GM18861 (cell line): Measurements from ENCODE around the gene MAGEA11.
"Not testable (repeated sequence)": the region's sequence is repeated elsewhere in the genome, so short reads cannot be mapped to it uniquely, and the experiment has no call there.

Experiments used
- ATAC-seq: cut with Tn5 transposase; IDR thresholded peaks from one replicate; pipeline ENCODE4 v1.9.1; 2021; ENCODE audit not compliant: unreplicated experiment

The MAGEA11 gene, protein sequence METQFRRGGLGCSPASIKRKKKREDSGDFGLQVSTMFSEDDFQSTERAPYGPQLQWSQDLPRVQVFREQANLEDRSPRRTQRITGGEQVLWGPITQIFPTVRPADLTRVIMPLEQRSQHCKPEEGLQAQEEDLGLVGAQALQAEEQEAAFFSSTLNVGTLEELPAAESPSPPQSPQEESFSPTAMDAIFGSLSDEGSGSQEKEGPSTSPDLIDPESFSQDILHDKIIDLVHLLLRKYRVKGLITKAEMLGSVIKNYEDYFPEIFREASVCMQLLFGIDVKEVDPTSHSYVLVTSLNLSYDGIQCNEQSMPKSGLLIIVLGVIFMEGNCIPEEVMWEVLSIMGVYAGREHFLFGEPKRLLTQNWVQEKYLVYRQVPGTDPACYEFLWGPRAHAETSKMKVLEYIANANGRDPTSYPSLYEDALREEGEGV

DNA sequence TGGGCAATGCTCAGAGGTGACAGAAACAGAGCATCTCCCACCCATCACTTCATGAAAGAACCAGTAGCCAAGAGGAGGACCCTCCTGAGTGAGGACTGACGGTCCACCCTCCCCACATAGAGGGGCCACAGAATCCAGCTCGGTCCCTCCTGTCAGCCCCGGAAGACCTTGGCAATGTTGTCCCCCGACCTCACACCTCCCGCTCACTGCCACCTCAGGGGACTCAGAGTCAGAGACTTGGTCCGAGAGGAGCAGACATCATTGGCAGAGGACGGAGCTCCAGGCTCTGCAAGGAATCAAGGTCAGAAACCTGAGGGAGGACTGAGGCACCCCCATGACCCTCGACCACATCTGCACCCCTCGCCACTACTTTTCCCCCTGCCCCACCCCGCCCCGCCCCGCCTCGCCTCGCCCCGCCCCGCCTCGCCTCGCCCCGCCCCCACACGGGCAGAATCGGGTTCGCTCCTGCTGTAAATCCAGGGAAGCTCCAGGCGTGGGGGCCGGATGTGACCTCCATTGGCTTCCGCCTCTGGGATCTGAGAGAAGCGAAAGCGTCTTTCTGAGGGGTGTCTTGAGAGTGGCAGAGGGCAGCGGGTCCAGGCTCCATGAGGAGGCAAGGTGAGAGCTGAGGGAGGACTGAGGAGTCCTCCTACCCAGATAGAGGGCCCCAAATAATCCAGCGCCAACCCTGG lies at the start of gene MAGEA11:
Gene MAGEA11 (plus strand): TSS at position 516 of the 692 bp plus-strand sequence. CDS start 1,100 bp downstream, outside the sequence.
- ATAC-seq = no peak

DNA sequence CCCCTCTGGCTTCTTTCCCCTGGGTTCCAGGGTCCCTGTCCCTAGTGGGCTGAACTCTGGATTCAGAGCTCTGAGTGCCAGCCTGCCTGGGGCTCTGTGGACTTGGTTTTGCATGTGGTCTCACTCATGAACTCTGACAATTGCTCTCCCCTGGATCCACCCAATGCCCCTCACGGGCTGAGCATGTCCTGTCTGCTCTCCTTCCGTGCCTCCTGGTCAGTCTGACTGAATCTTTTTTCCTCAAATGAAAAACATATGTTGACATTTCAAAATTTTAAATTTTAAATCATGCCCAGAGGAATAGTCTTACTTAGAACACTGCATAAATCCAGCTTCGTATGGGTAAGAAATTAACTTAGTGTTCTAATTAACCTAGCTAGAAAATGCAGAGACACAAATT lies 36.8 kb upstream of the MAGEA11 start:
- not testable (repeated sequence) for ATAC-seq

DNA sequence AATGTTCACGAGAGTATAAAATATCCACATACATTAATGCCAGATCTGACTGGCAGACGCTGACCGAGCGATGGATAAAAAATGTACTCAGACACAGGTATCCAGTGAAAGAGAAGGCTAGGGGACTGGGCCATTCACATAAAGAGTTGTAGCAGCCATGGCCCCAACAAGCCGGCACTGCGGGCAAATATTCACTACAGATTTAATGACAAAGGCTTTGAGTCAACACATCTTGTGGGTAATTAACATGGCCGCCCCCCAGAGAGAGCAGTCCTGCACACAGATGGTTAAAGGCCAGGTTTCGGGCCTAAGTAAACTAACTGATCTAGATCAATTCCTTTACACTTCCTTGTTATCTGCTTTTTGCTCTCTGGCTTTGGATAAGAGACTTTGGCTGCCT lies 36.3 kb upstream of the MAGEA11 start:
- not testable (repeated sequence) for ATAC-seq

DNA sequence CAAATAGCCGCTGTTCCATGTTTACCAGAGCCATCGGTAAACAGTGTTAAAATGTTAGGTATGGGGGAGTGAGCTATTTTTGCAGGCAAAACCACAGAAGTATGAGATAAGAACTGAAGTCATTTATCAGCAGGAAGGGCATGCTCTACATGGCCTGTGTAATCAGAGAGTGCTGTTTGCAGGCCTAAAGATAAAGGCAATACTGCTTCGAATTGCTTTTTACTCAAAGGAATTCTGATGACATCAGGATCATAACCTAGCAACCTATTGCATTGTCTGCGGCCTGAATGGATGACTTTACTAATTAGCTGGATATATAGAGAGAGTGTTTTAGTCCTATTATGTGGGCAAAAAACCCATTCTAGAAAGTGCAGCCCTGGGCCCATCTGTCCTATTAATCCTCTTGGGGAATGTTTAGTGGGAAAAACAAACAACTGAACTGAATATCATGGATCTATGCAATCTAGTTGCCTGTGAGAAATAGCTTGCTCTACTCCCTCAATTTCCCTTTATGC lies 32.6 kb upstream of the MAGEA11 start:
- not testable (repeated sequence) for ATAC-seq

DNA sequence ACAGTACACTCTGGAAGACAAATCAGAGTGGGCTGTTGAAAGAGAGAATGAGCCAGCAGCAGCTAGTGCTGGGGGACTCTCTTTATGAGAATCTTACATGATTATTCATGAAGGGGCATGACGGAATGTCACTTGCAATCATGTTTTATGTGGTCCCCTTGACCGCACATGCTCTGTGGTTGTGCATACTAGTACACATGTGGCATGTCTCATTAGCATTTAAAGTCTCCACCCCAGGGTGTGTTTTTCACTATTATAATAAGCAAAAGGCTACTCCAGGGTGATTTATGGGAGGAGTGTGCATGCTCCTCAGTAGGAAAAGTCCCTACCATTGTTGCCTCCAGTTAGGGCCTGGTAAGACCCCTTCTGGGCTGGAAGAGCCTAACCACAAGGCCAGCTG lies 30.7 kb upstream of the MAGEA11 start:
- no peak for ATAC-seq

DNA sequence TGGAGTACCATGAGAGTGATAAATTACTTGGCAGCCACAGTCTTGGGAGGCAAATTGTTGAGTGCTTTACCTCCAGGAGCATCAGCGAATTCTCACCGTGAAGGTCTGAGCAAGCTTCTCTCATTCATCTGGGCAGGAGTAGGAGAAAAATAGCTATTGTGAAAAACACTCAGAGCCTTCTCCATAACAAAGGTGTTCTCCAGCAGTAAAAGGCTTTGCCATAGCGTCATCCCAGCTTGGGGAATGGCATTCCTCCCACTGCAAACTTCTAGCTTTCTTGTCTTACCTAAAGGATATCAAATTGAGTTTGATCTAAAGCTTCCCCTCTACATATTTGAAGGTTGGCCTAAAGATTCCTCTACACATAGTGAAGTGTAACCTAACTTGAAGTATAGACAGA lies 29.8 kb upstream of the MAGEA11 start:
- no peak for ATAC-seq

DNA sequence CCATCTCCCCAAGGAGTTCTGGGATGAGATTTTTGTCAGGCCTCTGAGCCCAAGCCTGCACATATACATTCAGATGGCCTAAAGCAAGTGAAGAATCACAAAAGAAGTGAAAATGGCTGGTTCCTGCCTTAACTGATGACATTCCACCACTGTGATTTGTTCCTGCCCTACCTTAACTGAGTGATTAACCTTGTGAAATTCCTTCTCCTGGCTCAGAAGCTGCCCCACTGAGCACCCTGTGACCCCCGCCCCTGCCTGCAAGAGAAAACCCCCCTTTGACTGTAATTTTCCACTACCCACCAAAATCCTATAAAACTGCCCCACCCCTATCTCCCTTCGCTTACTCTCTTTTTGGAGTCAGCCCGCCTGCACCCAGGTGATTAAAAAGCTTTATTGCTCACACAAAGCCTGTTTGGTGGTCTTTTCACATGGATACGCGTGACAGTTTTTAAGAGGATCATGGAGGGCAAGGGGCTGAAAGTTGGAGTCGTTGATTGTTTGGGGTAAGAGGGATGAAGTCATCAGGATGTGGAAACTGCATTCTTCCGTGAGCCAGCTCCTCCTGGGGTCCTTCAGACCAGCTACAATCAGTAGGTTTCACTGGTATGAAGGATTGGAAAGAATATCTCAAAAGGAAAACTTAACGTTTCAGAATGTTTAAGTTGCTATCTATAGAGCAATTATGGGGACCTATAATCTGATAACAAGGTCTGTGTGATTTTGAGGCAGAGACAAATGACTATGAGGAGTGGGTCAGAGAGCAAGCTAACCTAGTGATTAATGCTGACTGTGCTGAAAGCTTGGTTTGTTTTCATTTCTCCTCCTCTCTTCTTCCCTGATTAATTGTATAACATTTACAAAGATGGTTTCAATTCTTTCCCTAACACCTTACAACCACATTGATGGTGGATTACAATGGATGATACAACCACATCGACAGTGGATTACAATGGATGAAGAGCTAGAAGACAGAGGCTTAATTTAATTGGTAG lies 28.6 kb upstream of the MAGEA11 start:
- ATAC-seq = no peak

DNA sequence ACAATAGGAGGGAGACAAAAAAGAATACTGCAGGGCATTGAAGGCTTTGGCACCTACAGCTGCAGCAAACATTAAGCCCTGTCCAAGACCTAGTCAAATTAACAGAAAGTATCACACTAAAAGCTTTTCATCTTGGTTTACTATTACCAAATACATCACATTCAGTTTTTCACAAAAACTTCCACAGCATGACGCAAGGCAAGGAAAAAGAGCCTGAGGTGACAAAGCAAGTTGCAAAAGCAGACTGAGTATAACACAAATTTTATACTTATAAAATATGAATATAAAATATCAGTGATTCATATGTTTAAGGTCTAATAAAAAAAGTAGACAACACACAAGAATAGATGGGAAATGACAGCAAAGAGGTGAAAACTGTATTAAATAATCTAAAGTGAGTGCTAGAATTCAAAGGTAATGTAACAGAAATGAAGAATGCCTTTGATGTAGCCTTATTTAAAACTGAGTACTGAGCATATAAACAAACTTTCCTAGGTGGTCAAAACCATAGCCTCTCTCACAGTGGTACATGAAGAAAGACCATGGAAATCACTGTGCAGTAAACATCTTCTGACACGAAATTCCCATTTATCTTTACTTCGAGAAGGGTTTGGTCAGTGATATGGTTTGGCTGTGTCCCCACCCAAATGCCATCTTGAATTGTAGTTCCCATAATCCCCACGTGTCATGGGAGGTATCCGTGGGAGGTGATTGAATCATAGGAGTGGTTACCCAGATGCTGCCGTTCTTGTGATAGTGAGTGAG lies 27.7 kb upstream of the MAGEA11 start:
- ATAC-seq = no peak

DNA sequence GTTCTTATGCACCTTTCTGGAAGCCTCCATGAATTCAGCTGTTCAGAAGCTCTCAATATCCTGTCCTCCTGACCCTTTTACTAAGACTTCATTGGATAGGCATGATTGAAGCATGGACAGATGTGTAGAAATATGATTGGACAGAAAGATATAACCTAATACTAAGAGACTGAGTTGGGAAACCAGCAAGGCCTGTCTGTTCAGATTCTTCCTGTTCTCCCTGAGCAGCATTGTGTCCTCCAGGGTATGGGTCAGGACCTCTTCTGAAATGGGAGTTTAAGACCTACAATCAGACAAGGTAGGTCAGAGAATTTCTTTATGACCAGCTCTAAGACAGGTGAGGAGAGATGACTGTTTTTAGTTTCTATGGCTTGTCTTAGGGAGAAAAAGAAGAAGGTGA lies 23.9 kb upstream of the MAGEA11 start:
- no peak for ATAC-seq

DNA sequence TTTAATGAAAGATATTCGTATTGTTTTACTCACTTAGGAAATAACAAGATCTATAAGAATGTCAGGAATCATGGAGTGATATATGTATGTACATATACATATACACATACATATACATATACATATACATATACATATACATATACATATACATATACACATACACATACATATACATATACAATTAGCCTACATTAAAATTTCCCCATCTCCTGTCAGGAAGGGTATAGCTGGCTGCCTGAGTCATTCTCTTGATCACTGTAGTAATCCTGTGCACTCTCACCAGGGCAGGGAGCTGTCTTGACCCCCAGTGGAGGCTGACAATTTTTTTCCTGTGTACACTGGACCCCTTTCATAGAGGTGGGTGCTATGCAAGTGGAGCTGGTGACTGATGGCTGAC lies 23.3 kb upstream of the MAGEA11 start:
- ATAC-seq = no peak

DNA sequence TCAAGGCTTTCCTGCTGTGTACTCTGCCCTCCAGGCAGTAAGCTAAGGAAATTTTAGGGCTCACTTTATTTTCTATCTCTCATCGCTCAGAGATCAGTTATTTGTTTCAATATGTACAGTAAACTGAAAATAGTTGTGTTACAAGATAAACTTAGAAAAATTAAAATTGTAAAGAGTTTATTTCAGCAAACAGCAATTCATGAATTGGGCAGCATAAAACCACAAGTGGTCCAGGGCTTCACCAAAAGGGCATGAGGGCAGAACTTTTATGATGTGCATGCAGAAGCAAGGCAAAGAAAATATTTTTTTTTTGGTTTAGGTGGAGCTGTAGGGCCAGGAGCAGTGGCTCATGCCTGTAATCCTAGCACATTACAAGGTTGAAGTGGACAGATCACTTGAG lies 20.1 kb upstream of the MAGEA11 start:
- no peak for ATAC-seq

DNA sequence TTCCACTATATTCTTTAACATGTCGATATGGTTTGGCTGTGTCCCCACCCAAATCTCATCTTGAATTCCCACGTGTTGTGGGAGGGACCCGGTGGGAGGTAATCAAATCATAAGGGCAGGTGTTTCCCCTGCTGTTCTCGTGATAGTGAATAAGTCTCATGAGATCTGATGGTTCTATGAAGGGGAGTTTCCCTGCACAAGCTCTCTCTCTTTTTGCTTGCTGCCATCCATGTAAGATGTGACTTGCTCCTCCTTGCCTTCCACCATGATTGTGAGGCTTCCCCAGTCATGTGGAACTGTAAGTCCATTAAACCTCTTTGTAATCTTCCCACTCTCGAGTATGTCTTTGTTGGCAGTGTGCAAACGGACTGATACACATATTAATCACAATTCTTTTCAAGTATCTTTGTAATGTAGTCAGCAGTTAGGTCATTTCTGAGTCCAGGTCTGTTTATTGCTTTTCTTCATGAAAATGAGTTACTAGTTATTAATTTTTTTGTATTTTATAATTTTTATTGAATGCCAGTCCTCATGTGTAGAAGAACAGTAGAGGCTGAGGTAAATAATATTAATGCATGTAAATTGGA lies 19.1 kb upstream of the MAGEA11 start:
- ATAC-seq = not testable (repeated sequence)

DNA sequence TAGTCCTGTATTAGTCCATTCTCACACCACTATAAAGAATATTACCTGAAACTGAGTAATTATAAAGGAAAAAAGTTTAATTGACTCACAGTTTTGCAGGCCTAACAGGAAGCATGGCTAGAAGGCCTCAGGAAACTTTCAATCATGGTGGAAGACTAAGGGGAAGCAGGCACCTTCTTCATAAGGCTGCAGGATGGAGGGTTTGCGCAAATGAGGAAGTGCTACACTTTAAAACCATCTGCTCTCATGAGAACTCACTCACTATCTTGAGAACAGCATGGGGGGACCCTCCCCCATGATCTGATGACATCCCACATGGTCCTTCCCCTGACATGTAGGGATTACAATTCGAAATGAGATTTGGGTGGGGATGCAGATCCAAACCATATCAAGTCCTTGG lies 12.1 kb upstream of the MAGEA11 start:
- no peak for ATAC-seq

DNA sequence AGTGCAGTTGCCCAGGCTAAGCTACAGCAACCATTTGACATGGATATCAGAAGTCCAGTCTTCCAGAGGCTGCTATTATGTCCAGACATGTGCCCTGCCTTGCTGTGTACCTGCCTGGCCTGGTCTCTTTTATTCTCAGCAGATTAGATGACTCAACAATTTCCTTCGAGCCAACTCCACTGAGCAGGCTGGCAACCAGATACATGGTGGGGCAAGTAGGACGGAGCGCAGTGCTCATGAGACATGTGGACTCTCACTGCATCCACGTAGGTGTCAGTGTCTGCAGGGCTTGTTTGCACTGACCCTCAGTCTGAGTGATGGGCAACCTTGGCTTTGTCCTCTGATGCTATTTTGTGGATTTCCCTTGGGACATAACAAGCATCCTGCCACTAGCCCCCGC lies 7.2 kb upstream of the MAGEA11 start:
- ATAC-seq = no peak

DNA sequence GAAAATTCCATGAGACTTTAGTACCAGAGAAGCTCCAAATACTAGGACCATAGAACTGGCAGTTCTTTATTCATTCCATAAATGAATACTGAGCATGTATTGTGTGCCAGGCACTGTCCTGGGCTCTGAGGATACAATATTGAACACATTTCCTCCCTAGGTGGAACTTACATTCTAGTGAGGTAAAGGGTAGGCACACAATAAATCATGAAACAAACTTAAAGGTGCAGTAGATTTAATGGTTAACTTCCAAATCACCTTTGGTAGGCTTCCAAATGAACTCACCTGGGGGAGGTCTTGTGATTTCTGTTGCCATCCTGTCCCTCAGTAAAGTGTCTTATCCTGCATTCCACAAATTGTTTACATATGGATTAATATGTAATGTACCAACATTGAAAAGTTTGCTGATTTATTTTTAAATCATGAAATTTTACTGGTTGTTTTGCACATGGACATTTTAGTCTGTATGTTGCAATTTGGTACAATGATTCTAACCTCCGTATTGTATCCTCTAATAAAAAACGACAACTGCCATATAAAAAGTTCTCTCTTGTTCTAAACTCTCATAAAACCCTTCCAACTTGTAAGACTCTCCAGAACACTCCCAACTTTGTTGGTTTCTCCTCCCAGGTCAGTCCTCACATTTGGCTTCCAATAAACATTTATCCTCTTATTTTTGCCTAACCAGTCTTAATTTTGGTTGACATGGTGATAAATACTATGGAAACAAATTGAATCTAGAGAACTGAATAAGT lies 4.5 kb upstream of the MAGEA11 start:
- no peak for ATAC-seq

DNA sequence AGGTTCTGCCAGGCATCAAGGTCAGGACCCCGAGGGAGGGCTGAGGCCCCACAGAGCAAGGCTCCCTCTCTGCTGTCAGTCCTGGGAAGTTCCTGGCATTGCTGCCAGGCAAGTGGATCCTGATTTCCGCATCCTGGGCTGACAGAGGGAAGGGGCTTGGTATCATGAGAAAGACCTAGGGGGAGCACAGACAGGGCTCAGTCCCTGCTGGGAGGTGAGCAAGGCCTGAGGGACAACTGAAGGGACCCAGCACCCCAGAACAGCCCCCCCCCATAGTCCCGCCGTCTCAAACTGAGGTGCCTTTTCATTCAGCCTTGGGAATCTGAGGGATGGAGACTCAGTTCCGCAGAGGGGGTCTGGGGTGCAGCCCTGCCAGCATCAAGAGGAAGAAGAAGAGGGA lies 971 bp downstream of the MAGEA11 start:
- ATAC-seq = no peak

DNA sequence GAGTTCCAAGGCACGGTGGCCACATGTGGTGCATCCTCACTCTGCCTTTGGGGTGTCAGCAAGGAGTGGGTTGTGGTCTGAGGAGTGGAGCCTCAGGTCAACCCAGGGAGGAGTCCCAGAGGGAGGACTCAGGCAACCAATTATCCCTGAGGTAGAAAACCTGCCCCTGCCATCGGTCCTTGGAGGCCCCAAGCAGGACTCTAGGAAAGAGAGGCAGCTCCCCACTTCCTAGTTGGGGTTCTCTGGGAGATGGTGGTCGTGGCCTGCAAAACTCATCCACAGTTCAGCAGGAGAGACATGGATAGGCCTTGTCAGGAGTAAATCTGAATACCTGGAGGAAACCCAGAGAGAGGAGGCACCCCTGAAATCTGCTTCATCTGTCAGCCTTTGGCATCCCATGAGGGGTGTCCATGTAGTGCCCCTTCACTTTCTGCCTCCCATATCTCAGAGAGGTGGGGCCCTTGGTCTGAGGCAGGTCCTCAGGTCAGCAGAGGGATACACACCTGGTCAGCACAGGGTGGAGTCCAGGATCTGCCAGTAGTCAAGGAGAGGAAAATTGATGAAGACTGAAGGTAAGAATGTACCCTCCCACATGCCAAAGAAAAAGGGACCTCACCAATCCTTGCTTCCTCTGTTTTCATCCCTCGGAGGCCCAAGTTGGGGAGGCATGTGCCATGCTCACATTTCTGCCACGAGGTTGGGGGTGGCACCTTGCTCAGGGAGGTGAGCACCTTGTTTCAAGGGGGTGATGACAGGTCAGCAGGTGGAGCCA lies 1.6 kb downstream of the MAGEA11 start:
- no peak for ATAC-seq

DNA sequence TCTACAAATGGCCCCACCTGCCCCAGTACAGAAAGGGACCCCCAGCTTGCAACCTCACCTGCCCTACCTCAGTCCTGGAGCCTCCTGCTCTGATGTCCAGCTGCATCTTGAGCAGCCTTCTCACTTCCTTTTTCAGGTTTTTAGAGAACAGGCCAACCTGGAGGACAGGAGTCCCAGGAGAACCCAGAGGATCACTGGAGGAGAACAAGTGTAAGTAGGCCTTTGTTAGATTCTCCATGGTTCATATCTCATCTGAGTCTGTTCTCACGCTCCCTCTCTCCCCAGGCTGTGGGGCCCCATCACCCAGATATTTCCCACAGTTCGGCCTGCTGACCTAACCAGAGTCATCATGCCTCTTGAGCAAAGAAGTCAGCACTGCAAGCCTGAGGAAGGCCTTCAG lies 3.6 kb downstream of the MAGEA11 start:
- ATAC-seq = peak; percentile 91
